HCT116 (cell line): Measurements from ENCODE around the gene CAST. TPM values are rescaled to one million over a fixed set of nuclear protein-coding genes. Genes with fewer than 3 reads are reported as not detected.

Source experiments
- ATAC-seq: fragments of 200-7000 bp; cut with Tn5 transposase; 2 replicates; pipeline ENCODE4 v1.9.1; 2020; ENCODE audit warnings: mild to moderate bottlenecking, moderate library complexity
- BruUV-seq: library from RNA; stranded (reverse); fragments of 400-500 nt; replicated peaks from 2 replicates; lab custom pipeline; 2021; lab: Mats Ljungman, UMichigan
- CTCF ChIA-PET: fragments of 300-600 bp; sonication (Branson Sonifier 250); formaldehyde crosslinking; loops from one replicate; lab custom pipeline; 2021; ENCODE audit warnings: antibody characterized with exemption; lab: Charles Lee
- POLR2A ChIA-PET: fragments of 300-600, 350-600 bp; sonication (Branson Sonifier 250); formaldehyde crosslinking; loops from one replicate; lab custom pipeline; 2021; ENCODE audit warnings: antibody characterized with exemption; lab: Charles Lee
- RAD21 ChIA-PET, 2 experiments: fragments of 300-600 bp; sonication (Branson Sonifier 250); formaldehyde crosslinking; loops; one replicate each; lab custom pipeline; 2023; ENCODE audit warnings: low total read pairs in 2 of 2; ENCODE audit not compliant: uncharacterized antibody in 2 of 2, unreplicated experiment in 2 of 2, low non-redundant PET in 1 of 2; lab: Charles Lee
- DNase-seq: peaks from one replicate; pipeline ENCODE4 v3.0.0-alpha.2; 2010; ENCODE audit warnings: low read depth, low spot score
- H2AFZ ChIP-seq: fragments of 200-600 bp; shearing (Covaris generic), sonication (generic); 2 replicates; pipeline ENCODE4 v1.6.1; 2017; ENCODE audit warnings: low read depth, mixed run types, mixed read lengths, antibody characterized with exemption, low read length; ENCODE audit not compliant: poor library complexity, severe bottlenecking
- H3K27ac ChIP-seq: 2 replicates; pipeline ENCODE4 v1.5.1; 2012; ENCODE audit warnings: low read depth, low read length
- H3K27me3 ChIP-seq: fragments of 200-600 bp; sonication (generic); 2 replicates; pipeline ENCODE4 v1.6.1; 2016; ENCODE audit warnings: mixed run types, low read length, mixed read lengths; ENCODE audit not compliant: insufficient read depth
- H3K36me3 ChIP-seq, 2 experiments: fragments of 200-500 bp in 1 of 2; fragments of 200-600 bp in 1 of 2; sonication (Bioruptor generic) in 1 of 2; sonication (generic) in 1 of 2; 2 replicates each; pipeline versions ENCODE4 v1.5.1 to v1.6.1; 2014 to 2016; ENCODE audit warnings: low read length in 2 of 2, inconsistent platforms in 1 of 2, mixed read lengths in 1 of 2, mixed run types in 1 of 2; ENCODE audit not compliant: insufficient read depth in 2 of 2, control insufficient read depth in 1 of 2
- H3K4me1 ChIP-seq, 2 experiments: fragments of 200-600 bp in 1 of 2; sonication (generic) in 1 of 2; 2 replicates each; pipeline versions ENCODE4 v1.5.1 to v1.6.1; 2012 to 2017; ENCODE audit warnings: low read length in 2 of 2, inconsistent platforms in 1 of 2, mild to moderate bottlenecking in 1 of 2, mixed read lengths in 1 of 2, mixed run types in 1 of 2, moderate library complexity in 1 of 2; ENCODE audit not compliant: insufficient read depth in 2 of 2, control insufficient read depth in 1 of 2
- H3K4me2 ChIP-seq: fragments of 200-600 bp; sonication (generic); 2 replicates; pipeline ENCODE4 v1.6.1; 2017; ENCODE audit warnings: mixed run types, low read length, mixed read lengths
- H3K4me3 ChIP-seq, 2 experiments: fragments of 200-600 bp in 1 of 2; sonication (generic) in 1 of 2; replicated peaks in 1 of 2; 2 replicates each; pipeline ENCODE4 v1.5.1; 2011 to 2016; ENCODE audit warnings: low read length in 2 of 2, control low read depth in 1 of 2, low read depth in 1 of 2, mild to moderate bottlenecking in 1 of 2, mixed read lengths in 1 of 2, mixed run types in 1 of 2
- H3K79me2 ChIP-seq: fragments of 200-600 bp; sonication (generic); 2 replicates; pipeline ENCODE4 v1.6.1; 2017; ENCODE audit warnings: mild to moderate bottlenecking, mixed run types, low read length, moderate library complexity, mixed read lengths; ENCODE audit not compliant: insufficient read depth
- H3K9ac ChIP-seq: fragments of 200-600 bp; sonication (generic); 2 replicates; pipeline ENCODE4 v1.6.1; 2016; ENCODE audit warnings: low read length, mixed read lengths
- H3K9me2 ChIP-seq: fragments of 200-600 bp; sonication (generic), shearing (Covaris generic); 2 replicates; pipeline ENCODE4 v1.6.1; 2017; ENCODE audit warnings: mixed run types, mild to moderate bottlenecking, moderate library complexity; ENCODE audit not compliant: insufficient read depth
- H3K9me3 ChIP-seq, 2 experiments: fragments of 200-500 bp in 1 of 2; fragments of 200-600 bp in 1 of 2; sonication (Bioruptor generic) in 1 of 2; sonication (generic) in 1 of 2; 2 replicates each; pipeline ENCODE4 v1.6.1; 2014 to 2017; ENCODE audit warnings: low read length in 2 of 2, mixed read lengths in 2 of 2, inconsistent platforms in 1 of 2, low read depth in 1 of 2, mild to moderate bottlenecking in 1 of 2, mixed run types in 1 of 2, moderate library complexity in 1 of 2; ENCODE audit not compliant: control insufficient read depth in 1 of 2, insufficient read depth in 1 of 2
- H4K20me1 ChIP-seq: fragments of 200-600 bp; sonication (generic), shearing (Covaris generic); 2 replicates; pipeline ENCODE4 v1.6.1; 2017; ENCODE audit warnings: mixed run types, mild to moderate bottlenecking, moderate library complexity; ENCODE audit not compliant: insufficient read depth
- CBX3 ChIP-seq: IDR thresholded peaks from 2 replicates; pipeline ENCODE4 v1.6.1; 2012; ENCODE audit warnings: low read depth
- CEBPB ChIP-seq: IDR thresholded peaks from 2 replicates; pipeline ENCODE4 v1.6.1; 2012; ENCODE audit warnings: low read depth
- EZH2 ChIP-seq: fragments of 200-600 bp; sonication (generic); IDR thresholded peaks from 2 replicates; pipeline ENCODE4 v1.6.1; 2017; ENCODE audit warnings: antibody characterized with exemption, mixed run types
- EZH2phosphoT487 ChIP-seq: fragments of 200-600 bp; IDR thresholded peaks from 2 replicates; pipeline ENCODE4 v1.6.1; 2018; ENCODE audit warnings: antibody characterized with exemption, borderline replicate concordance
- FOSL1 ChIP-seq: IDR thresholded peaks from 2 replicates; pipeline ENCODE4 v1.6.1; 2012; ENCODE audit warnings: low read depth
- JUND ChIP-seq: IDR thresholded peaks from 2 replicates; pipeline ENCODE4 v1.6.1; 2012
- POLR2AphosphoS5 ChIP-seq: IDR thresholded peaks from 2 replicates; pipeline ENCODE4 v1.6.1; 2011; ENCODE audit warnings: mild to moderate bottlenecking, low read depth, low read length, moderate library complexity
- SIN3A ChIP-seq: IDR thresholded peaks from 2 replicates; pipeline ENCODE4 v1.6.1; 2012; ENCODE audit warnings: low read depth
- SRF ChIP-seq: IDR thresholded peaks from 2 replicates; pipeline ENCODE4 v1.6.1; 2012; ENCODE audit warnings: low read depth
- TCF7L2 ChIP-seq: IDR thresholded peaks from 2 replicates; pipeline ENCODE4 v1.7.0; 2011; ENCODE audit warnings: borderline replicate concordance, inconsistent platforms; ENCODE audit not compliant: insufficient read depth, insufficient read length; ENCODE audit errors: extremely low read depth
- YY1 ChIP-seq: IDR thresholded peaks from 2 replicates; pipeline ENCODE4 v1.6.1; 2011; ENCODE audit warnings: low read length, low read depth, moderate library complexity, mild to moderate bottlenecking; ENCODE audit not compliant: insufficient replicate concordance; ENCODE audit errors: extremely low read depth
- intact Hi-C: fragments of 100-400 bp; cut with micrococcal nuclease; formaldehyde crosslinking; loops from 2 replicates; pipeline ENCODE4 v1.10.0; 2022
- total RNA-seq: library from RNA; stranded (reverse); gene quantifications from one replicate; pipeline ENCODE4 v1.2.1, GENCODE V29; 2021; ENCODE audit not compliant: unreplicated experiment
- TF ChIP-seq, protein P1 (sequence below): IDR thresholded peaks from 2 replicates; pipeline ENCODE4 v1.6.1; 2012
- TF ChIP-seq, protein P2 (sequence below): IDR thresholded peaks from 2 replicates; pipeline ENCODE4 v1.6.1; 2012; ENCODE audit warnings: low read depth

Gene CAST
- total RNA-seq, 1 experiment from 2014 or later: 142 TPM

DNA sequence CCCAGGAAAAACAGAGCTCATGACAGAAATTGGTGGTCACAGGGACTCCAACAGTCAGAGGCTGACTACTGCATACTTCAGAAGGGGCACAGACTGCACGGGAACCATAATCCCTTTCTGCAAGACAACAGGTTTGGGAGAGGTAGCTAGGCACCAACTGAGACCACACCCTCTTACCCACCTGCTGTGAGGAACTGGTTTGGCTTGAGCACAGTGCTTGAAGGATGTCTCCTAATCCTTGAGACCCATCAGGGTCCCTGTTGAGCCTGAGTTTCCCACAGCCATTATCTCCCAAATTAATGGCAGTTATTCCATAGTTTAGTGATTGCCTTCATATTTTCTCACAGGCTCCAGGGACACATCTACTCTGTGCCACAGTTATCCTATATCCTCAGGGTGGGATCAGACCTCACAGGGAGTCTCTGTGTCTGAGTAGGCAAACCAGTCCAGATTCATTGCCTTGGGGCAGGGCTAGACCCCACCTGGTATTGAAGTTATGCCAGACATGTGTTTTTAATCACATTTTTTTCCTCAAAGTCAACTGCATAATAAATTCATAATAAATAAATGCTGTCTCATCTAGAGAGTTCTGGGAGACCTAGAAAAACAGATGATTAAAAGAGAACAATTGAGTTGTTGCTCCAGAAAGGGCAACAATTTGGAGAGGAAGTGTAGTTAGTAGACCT is 9.3 kb upstream of the CAST start:
- H3K4me1 ChIP-seq: peaks cover 21 to 38% of the 10 kb centered on the region in 2 experiments
- H3K79me2 ChIP-seq: no peaks in the 10 kb centered on the region
- no peaks in the 10 kb centered on the region for H3K36me3 ChIP-seq
- TF ChIP-seq YY1 (no peak), JUND (no peak), TCF7L2 (no peak), EZH2phosphoT487 (no peak), SIN3A (no peak), POLR2AphosphoS5 (no peak), FOSL1 (no peak), SRF (no peak), CEBPB (no peak), EZH2 (no peak), CBX3 (no peak)
- TF ChIP-seq, protein P1, sequence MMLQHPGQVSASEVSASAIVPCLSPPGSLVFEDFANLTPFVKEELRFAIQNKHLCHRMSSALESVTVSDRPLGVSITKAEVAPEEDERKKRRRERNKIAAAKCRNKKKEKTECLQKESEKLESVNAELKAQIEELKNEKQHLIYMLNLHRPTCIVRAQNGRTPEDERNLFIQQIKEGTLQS: no peak
- TF ChIP-seq, protein P2, sequence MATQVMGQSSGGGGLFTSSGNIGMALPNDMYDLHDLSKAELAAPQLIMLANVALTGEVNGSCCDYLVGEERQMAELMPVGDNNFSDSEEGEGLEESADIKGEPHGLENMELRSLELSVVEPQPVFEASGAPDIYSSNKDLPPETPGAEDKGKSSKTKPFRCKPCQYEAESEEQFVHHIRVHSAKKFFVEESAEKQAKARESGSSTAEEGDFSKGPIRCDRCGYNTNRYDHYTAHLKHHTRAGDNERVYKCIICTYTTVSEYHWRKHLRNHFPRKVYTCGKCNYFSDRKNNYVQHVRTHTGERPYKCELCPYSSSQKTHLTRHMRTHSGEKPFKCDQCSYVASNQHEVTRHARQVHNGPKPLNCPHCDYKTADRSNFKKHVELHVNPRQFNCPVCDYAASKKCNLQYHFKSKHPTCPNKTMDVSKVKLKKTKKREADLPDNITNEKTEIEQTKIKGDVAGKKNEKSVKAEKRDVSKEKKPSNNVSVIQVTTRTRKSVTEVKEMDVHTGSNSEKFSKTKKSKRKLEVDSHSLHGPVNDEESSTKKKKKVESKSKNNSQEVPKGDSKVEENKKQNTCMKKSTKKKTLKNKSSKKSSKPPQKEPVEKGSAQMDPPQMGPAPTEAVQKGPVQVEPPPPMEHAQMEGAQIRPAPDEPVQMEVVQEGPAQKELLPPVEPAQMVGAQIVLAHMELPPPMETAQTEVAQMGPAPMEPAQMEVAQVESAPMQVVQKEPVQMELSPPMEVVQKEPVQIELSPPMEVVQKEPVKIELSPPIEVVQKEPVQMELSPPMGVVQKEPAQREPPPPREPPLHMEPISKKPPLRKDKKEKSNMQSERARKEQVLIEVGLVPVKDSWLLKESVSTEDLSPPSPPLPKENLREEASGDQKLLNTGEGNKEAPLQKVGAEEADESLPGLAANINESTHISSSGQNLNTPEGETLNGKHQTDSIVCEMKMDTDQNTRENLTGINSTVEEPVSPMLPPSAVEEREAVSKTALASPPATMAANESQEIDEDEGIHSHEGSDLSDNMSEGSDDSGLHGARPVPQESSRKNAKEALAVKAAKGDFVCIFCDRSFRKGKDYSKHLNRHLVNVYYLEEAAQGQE: no peak
- DNase-seq: no peak
- H4K20me1 ChIP-seq: no peaks in the 10 kb centered on the region
- H3K9me3 ChIP-seq: no peaks in the 10 kb centered on the region
- POLR2A ChIA-PET: interaction anchor here (0.7 to 1.5 kb wide), 2 partner anchors 10 to 49 kb away, joined by 4 to 5 read pairs; no protein-coding TSS in a partner anchor
- intact Hi-C loops: no loop called here
- BruUV-seq: no TSS peak
- H3K27ac ChIP-seq: no peak overlapping the region
- CTCF ChIA-PET: no interaction called here
- H3K4me3 ChIP-seq: no peak overlapping the region
- no peaks in the 10 kb centered on the region for H3K9me2 ChIP-seq
- RAD21 ChIA-PET: no interaction called here
- no peaks in the 10 kb centered on the region for H3K27me3 ChIP-seq
- H3K9ac ChIP-seq: no peak overlapping the region
- H2AFZ ChIP-seq: peak overlapping the region; percentile 26
- peak overlapping the region; percentile 15; the same call in 1 of the 2 replicates for H3K4me2 ChIP-seq
- ATAC-seq: no peak
